Measurements from ENCODE around the gene WNT9A.

Gene WNT9A

DNA sequence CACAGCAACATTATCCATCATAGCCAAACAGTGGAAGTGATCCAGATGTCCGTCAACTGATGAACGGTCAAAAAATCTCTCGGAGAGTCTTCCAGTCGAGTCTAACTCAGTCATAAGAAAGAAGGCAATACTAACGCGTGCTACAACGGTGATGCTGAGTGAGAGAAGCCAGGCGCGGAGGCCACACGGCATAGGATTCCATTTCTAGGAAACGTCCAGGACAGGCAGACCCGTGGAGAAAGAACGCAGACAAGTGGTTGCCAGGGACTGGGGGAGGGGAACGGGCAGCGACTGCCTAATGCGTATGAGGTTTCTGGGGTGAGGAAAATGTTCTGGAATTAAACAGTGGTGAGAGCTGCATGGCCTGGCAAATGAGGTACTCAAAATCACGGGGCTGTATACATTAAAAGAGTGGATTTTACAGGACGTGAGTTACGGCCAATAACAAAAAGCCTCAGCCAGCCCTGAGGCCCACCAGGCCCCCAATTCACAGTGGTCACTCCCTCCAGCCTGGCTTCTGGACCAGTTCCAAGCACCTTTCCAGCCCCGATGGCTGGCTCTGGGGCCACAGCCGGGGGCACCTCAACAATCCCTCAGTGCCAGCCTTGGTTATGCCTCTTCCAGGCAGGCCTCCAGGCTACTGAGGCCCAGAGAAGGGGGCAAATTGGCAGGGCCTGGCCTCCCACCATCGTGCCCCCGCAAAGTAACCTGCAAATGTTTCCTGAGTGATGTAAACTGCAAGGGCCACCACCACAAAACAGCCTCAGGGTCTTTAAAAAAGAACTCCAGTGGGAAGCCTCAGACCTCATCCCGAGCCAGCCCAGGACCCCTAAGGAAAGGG, 3.4 kb downstream of the WNT9A start:
- peaks cover 25% of the 10 kb centered on the region for H3K4me1 ChIP-seq (ENCODE audit: control insufficient read depth, insufficient read depth, low read length)
- H3K4me3 ChIP-seq (ENCODE audit: low read length) = no peak overlapping the region
- no peaks in the 10 kb centered on the region for H3K36me3 ChIP-seq (ENCODE audit: control insufficient read depth, insufficient read depth, low read length)
- no peak overlapping the region for H3K9ac ChIP-seq (ENCODE audit: low read length)
- no peaks in the 10 kb centered on the region for H3K9me3 ChIP-seq (ENCODE audit: control insufficient read depth, low read length)
- peaks cover 21% of the 10 kb centered on the region for H3K27me3 ChIP-seq (ENCODE audit: control insufficient read depth, insufficient read depth, low read length)

DNA sequence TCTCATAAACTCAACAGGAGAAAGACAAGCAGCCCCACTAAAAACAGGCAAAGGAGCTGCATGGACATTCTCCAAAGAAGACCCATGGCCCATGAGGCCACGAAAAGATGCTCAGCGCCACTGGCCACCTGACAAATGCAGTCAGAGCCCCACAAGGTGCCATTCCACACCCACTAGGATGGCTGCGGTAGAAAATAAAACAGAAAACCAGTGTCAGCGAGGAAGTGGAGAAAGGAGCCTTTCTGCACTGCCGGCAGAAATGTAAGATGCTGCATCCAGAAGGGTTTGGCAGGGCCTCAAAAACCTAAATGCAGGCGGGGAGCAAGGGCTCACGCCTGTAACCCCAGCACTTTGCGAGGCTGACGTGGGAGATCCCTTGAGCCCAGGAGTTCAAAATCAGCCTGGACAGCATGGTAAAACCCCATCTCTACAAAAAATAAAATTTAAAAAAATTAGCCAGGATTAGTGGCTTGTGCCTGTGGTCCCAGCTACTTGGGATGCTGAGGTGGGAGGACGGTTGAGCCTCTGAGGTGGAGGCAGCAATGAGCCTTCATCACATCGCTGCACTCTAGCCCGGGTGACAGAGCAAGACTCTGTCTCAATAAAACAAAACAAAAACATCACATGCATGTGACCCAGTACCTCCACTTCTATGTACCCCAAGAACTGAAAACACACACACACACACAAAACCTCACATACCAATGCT, 4.2 kb downstream of the WNT9A start:
- H3K27me3 ChIP-seq (ENCODE audit: control insufficient read depth, insufficient read depth, low read length) = peaks cover 13% of the 10 kb centered on the region
- no peak overlapping the region for H3K4me3 ChIP-seq (ENCODE audit: low read length)
- H3K9ac ChIP-seq (ENCODE audit: low read length) = no peak overlapping the region

DNA sequence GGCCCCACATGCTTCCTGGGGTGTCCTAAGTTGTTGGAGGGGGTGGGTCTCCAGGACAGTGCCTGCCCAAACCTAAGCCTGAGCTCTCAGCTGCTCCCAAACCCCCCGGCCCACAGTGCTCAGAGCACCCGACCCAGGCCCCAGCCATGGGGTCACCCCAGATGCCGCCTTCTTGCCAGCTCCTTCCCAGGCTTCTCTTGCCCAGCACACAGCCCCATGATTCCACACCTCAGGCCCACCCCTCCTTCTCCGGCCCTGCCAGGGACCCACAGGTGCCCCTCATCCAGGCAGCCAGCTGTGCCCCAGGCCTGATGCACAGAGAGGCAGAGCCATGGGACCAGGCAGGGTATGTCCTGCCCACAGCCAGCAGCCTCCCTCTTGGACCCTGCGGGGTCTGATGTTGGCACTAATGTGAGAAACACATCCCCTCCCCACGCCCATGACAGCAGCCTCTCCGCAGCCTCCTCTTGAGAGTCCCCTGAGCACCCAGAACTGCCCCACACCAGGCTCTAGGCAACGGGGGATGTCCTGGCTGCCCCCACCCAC, 4.9 kb downstream of the WNT9A start:
- H3K4me3 ChIP-seq (ENCODE audit: low read length) = no peak overlapping the region
- H3K9me3 ChIP-seq (ENCODE audit: control insufficient read depth, low read length) = no peaks in the 10 kb centered on the region
- H3K9ac ChIP-seq (ENCODE audit: low read length) = no peak overlapping the region
- H3K4me1 ChIP-seq (ENCODE audit: control insufficient read depth, insufficient read depth, low read length) = peaks cover 25% of the 10 kb centered on the region
- peaks cover 8% of the 10 kb centered on the region for H3K27me3 ChIP-seq (ENCODE audit: control insufficient read depth, insufficient read depth, low read length)
- H3K36me3 ChIP-seq (ENCODE audit: control insufficient read depth, insufficient read depth, low read length) = no peaks in the 10 kb centered on the region

More for the DNA sequence above, 4.2 kb downstream of the WNT9A start:
- Histone ChIP-seq H3K36me3 (ENCODE audit: control insufficient read depth, insufficient read depth, low read length) (no peaks in the 10 kb centered on the region), H3K4me1 (ENCODE audit: control insufficient read depth, insufficient read depth, low read length) (peaks cover 25% of the 10 kb centered on the region), H3K9me3 (ENCODE audit: control insufficient read depth, low read length) (no peaks in the 10 kb centered on the region)

DNA sequence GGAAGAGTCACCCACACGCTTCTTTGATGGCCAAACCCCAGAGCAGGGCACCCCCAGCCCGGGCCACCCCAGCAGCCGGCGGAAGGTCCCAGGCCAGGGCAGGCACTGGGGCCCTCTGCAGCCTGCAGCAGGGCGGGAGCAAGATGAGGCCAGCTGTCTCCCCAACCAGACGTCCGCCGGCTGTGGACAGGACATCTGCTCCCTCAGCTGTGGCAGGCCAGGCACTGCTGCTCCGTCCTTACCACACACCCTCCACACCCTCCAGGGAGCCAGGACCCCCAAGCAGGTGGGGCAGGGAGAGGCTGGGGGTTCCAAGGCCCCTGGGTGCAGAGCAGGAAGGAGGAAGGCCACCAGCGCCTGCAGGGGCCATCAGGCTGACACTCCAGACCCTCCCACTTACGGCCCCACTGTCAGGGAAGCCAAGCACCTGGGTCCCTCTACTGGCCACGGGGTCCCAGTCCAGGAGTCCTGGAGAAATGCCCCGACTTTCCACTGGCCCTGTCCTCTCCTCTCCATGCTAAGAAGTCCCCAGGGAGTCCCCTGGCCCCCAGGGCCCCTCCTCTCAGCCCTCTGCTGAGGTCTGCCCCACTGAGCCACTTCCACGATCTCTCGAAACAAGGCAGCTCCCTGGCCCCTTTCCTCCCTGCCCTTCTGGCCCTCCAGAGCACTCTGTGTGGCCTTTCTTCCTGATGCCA, 5.6 kb downstream of the WNT9A start:
- Histone ChIP-seq H3K27me3 (ENCODE audit: control insufficient read depth, insufficient read depth, low read length) (peaks cover 5% of the 10 kb centered on the region), H3K36me3 (ENCODE audit: control insufficient read depth, insufficient read depth, low read length) (no peaks in the 10 kb centered on the region), H3K4me1 (ENCODE audit: control insufficient read depth, insufficient read depth, low read length) (peaks cover 23% of the 10 kb centered on the region), H3K9ac (ENCODE audit: low read length) (no peak overlapping the region), H3K9me3 (ENCODE audit: control insufficient read depth, low read length) (no peaks in the 10 kb centered on the region), H3K4me3 (ENCODE audit: low read length) (no peak overlapping the region)

DNA sequence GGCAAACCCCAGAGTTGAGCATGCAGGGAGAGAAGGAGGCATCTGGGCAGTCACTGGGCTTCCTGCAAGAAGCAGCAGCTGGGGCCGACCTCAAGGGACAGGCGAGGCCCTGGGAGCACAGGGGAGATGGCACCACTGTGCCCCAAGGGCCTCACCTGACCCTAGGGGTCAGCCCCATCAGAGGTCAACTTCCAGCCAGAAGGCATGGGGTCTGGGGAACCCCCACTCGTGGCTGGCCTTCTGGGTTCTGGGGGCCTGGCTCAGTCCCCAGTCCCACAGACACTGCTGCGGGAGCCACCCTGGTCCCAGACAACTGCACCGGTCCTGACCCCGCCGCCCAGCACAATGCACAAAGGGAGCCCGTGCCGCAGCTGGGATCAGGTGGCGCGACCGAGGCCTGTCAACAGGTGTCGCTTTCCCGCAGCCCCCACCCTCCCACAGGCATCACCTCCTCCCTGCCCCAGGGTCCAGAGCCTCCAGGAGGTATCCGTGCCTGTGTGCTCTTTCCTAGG, 6.2 kb downstream of the WNT9A start:
- H3K4me3 ChIP-seq (ENCODE audit: low read length) = no peak overlapping the region
- peaks cover 17% of the 10 kb centered on the region for H3K4me1 ChIP-seq (ENCODE audit: control insufficient read depth, insufficient read depth, low read length)
- H3K9me3 ChIP-seq (ENCODE audit: control insufficient read depth, low read length) = no peaks in the 10 kb centered on the region
- H3K27me3 ChIP-seq (ENCODE audit: control insufficient read depth, insufficient read depth, low read length) = no peaks in the 10 kb centered on the region
- no peaks in the 10 kb centered on the region for H3K36me3 ChIP-seq (ENCODE audit: control insufficient read depth, insufficient read depth, low read length)
- no peak overlapping the region for H3K9ac ChIP-seq (ENCODE audit: low read length)

DNA sequence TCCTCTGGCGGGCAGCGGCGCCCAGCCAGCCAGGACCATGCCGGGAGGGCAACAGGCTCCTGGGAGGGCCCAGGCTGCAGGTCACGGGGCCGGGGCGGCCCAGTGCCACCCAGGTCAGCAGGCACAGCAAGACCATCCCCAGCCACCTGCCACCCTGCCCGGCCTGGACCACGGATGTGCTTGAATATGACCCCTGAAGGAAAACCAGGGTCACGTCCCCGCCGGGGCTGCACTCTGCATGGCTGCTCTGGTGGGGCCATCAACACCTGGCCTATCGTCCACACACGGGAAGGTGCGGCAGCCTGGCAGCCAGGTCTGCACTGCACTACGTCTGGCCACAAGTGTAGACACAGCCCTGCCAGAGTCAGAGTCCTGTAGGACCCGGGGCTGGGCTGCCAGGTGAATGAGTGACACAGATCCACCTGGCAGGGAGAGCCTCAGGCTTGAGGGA, 6.9 kb downstream of the WNT9A start:
- Histone ChIP-seq H3K4me3 (ENCODE audit: low read length) (no peak overlapping the region), H3K27me3 (ENCODE audit: control insufficient read depth, insufficient read depth, low read length) (no peaks in the 10 kb centered on the region), H3K9me3 (ENCODE audit: control insufficient read depth, low read length) (no peaks in the 10 kb centered on the region), H3K4me1 (ENCODE audit: control insufficient read depth, insufficient read depth, low read length) (peaks cover 9% of the 10 kb centered on the region), H3K9ac (ENCODE audit: low read length) (no peak overlapping the region), H3K36me3 (ENCODE audit: control insufficient read depth, insufficient read depth, low read length) (no peaks in the 10 kb centered on the region)

DNA sequence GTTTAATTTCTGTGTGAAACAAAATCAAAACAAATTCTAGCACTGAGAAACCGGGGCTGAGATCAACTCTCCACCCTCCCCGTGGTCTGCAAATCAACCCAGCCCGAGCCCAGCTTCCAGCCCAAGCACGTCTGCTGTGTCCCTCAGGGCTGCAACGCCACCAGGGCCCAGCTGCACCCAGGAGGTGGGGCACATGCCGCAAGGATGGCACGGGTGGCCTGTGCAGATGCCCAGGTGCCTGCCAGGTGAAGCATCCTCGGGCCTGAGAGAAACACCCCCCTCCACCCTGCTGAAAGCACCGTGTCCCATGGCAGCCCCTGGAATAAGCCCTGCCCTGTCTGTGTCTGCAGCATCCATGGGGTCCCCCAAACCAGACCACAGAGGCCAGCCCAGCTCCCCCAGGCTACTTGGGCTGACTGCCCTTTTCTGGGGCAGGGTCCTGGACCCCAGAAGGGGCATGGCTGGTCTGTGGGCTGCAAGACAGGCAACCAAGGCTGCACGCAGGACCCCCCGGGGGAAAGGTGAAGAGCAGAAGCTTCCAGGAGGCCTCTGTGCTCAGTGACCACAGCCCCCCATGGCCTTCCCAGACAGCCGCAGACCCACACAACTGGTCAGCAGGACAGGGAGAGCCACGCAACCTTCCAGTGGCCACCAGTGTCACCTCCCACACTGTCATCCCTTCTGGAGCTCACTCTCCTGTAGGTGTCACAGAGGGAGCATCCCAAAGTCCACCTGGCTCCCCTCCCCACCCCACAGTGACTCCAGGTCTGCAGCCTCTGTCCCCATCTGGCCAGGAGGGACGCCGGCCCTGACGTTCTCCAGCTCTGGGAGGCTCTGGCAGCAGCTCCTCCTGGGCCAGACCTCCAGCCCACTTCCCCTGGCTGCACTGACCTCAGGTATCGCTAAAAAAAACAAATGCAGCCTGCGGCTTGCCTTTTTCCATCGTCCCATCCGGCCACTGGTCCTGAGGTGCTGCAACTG, 7.7 kb downstream of the WNT9A start:
- H3K4me3 ChIP-seq (ENCODE audit: low read length) = no peak overlapping the region
- H3K36me3 ChIP-seq (ENCODE audit: control insufficient read depth, insufficient read depth, low read length) = no peaks in the 10 kb centered on the region
- peaks cover 2% of the 10 kb centered on the region for H3K4me1 ChIP-seq (ENCODE audit: control insufficient read depth, insufficient read depth, low read length)
- no peaks in the 10 kb centered on the region for H3K9me3 ChIP-seq (ENCODE audit: control insufficient read depth, low read length)
- no peak overlapping the region for H3K9ac ChIP-seq (ENCODE audit: low read length)
- no peaks in the 10 kb centered on the region for H3K27me3 ChIP-seq (ENCODE audit: control insufficient read depth, insufficient read depth, low read length)

DNA sequence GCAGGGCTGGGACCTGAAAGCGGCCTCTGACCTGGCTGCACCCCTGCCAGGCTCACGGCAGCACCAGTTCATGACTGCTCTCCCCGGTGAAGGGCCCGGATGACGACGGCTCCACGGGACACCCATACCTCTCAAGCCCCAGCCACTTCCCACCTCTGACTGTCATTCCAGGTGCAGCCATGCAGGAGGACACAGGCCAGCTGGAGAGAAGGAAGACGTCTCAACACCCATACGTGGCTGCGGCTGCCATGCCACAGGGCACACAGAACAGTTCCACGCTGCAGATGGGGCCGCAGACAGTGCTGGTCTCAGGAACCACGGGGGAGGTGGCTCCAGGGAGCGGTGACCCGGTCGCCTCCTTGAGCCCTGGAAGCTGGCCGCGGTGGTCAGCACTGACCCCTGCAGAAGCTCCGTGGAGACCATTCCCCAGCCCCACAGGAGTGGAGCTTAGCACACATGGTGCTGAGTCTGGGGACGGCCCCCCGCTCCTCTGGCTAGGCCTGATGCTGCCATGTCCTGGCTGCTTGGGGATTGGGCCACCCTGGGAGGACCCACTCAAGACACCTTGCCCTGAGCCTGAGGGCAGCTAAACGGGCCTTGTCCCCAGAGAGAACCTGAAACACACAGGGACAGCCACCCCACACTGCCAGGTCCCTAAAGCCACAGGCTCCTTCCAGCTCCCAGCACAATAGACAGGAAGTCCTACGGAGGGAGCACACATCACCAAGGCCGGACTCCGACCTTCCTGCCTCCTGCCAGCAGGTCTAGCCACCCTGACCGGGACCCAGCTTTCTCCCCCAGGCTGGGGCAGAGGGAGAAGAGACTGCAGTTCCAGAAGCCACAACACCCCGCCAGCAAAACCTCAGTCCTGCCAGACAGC, 8.6 kb downstream of the WNT9A start:
- Histone ChIP-seq H3K9me3 (ENCODE audit: control insufficient read depth, low read length) (no peaks in the 10 kb centered on the region), H3K4me3 (ENCODE audit: low read length) (no peak overlapping the region), H3K4me1 (ENCODE audit: control insufficient read depth, insufficient read depth, low read length) (no peaks in the 10 kb centered on the region), H3K36me3 (ENCODE audit: control insufficient read depth, insufficient read depth, low read length) (no peaks in the 10 kb centered on the region), H3K27me3 (ENCODE audit: control insufficient read depth, insufficient read depth, low read length) (no peaks in the 10 kb centered on the region), H3K9ac (ENCODE audit: low read length) (no peak overlapping the region)

DNA sequence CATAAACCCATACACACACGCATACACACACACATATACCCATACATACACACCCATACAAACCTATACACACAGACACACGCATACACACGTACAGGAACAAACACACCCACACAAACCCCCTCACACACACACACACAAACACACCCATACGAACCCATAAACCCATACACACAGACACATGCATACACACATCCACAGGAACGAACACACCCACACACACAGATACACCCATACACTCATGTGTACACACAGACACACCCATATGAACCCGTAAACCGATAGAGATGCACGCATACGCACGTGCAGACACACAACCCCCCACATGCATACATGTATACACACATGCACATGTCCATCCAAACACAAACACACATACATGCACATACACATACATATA, 9.5 kb downstream of the WNT9A start:
- Histone ChIP-seq H3K4me3 (ENCODE audit: low read length) (no peak overlapping the region), H3K9ac (ENCODE audit: low read length) (no peak overlapping the region), H3K36me3 (ENCODE audit: control insufficient read depth, insufficient read depth, low read length) (no peaks in the 10 kb centered on the region), H3K9me3 (ENCODE audit: control insufficient read depth, low read length) (no peaks in the 10 kb centered on the region), H3K4me1 (ENCODE audit: control insufficient read depth, insufficient read depth, low read length) (no peaks in the 10 kb centered on the region), H3K27me3 (ENCODE audit: control insufficient read depth, insufficient read depth, low read length) (no peaks in the 10 kb centered on the region)

DNA sequence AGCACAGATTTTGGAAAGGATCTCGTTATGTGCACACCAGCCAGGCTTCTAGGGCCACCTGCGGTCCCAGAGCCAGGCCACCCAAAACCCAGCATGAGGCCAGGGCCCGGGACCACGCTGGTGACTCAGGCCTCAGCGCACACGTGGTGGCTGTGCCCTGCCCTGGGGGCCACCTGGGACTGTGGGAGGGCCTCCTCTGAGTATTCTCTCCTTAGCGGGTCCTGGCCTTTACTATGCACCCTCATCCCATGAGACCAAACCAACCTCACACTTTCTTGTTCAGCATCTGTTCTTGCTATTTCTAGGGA, 9.9 kb downstream of the WNT9A start:
- no peak overlapping the region for H3K9ac ChIP-seq (ENCODE audit: low read length)
- H3K9me3 ChIP-seq (ENCODE audit: control insufficient read depth, low read length) = no peaks in the 10 kb centered on the region
- no peaks in the 10 kb centered on the region for H3K4me1 ChIP-seq (ENCODE audit: control insufficient read depth, insufficient read depth, low read length)
- no peaks in the 10 kb centered on the region for H3K36me3 ChIP-seq (ENCODE audit: control insufficient read depth, insufficient read depth, low read length)
- H3K4me3 ChIP-seq (ENCODE audit: low read length) = no peak overlapping the region
- no peaks in the 10 kb centered on the region for H3K27me3 ChIP-seq (ENCODE audit: control insufficient read depth, insufficient read depth, low read length)

Measured in mucosa of stomach (tissue), 1 donor.